ENCODE results near the gene NHERF1. TPM values are rescaled to one million over a fixed set of nuclear protein-coding genes. Genes with fewer than 3 reads are reported as not detected.
A peak's percentile ranks its signal among the peaks of the same experiment; 100 is the strongest.

Gene NHERF1
- total RNA-seq, 6 experiments from 2014 or later, result 105 to 218 (median 161) TPM

GRCh38 chr17:74744714-74745547 is 3.5 kb upstream of the NHERF1 start:
- intact Hi-C loops (cut with DNase I), result loop anchor here in 1 of 2 donors (5.0 to 10.0 kb wide), 2 partner anchors 42 to 120 kb away; no protein-coding TSS in a partner anchor
- WGBS (ENCODE audit: insufficient coverage, low coverage, low lambda C conversion rate, missing lambda C conversion rate), result 50% methylated on average over 2 of the region's 24 CpGs
- peak overlapping the region in 2 of 3 donors; percentile 31 to 40 for H3K4me3 ChIP-seq

GRCh38 chr17:74745548-74746177 is 2.8 kb upstream of the NHERF1 start:
- peak in 1 of 3 donors; percentile 31 for DNase-seq
- no peak for TF ChIP-seq POLR2A (IDR thresholded peaks at IDR 0.05)
- TF ChIP-seq CTCF (IDR thresholded peaks at IDR 0.05), result no peak
- no peak for ATAC-seq
- Histone ChIP-seq H3K36me3 (no peaks in the 10 kb centered on the region), H3K4me1 (peaks cover 0 to 16% (median 7%) of the 10 kb centered on the region in 4 donors), H3K9me3 (no peaks in the 10 kb centered on the region), H3K4me3 (no peak overlapping the region), H3K27ac (no peak overlapping the region), H3K27me3 (no peaks in the 10 kb centered on the region)
- 80% methylated on average over 3 of the region's 8 CpGs for WGBS (ENCODE audit: insufficient coverage, low coverage, low lambda C conversion rate, missing lambda C conversion rate)
- intact Hi-C loops (cut with DNase I), result loop anchor here in 1 of 2 donors (10.0 kb wide), 1 partner anchor 119 kb away; no protein-coding TSS in a partner anchor

More at GRCh38 chr17:74744714-74745547, 3.5 kb upstream of the NHERF1 start:
- H3K4me1 ChIP-seq, result peaks cover 0 to 16% (median 7%) of the 10 kb centered on the region in 4 donors
- DNase-seq, result peak; percentile 87 to 91 (median 90)
- no peaks in the 10 kb centered on the region for H3K27me3 ChIP-seq
- no peaks in the 10 kb centered on the region for H3K9me3 ChIP-seq
- TF ChIP-seq POLR2A (IDR thresholded peaks at IDR 0.05) (no peak), CTCF (IDR thresholded peaks at IDR 0.05) (peak; percentile 99 to 100 (median 100))
- ATAC-seq, result peak; percentile 65 to 68 (median 68)
- no peaks in the 10 kb centered on the region for H3K36me3 ChIP-seq
- H3K27ac ChIP-seq, result peak overlapping the region in 2 of 3 donors; percentile 6 to 20

GRCh38 chr17:74746376-74746775 is 2.1 kb upstream of the NHERF1 start:
- peak in 1 of 3 donors; percentile 46 for DNase-seq
- Histone ChIP-seq H3K9me3 (no peaks in the 10 kb centered on the region), H3K36me3 (no peaks in the 10 kb centered on the region), H3K27me3 (no peaks in the 10 kb centered on the region), H3K4me1 (peaks cover 0 to 21% (median 11%) of the 10 kb centered on the region in 4 donors), H3K4me3 (no peak overlapping the region), H3K27ac (no peak overlapping the region)
- TF ChIP-seq POLR2A (IDR thresholded peaks at IDR 0.05) (no peak), CTCF (IDR thresholded peaks at IDR 0.05) (no peak)
- WGBS (ENCODE audit: insufficient coverage, low coverage, low lambda C conversion rate, missing lambda C conversion rate), result 87% methylated on average over 5 of the region's 5 CpGs
- intact Hi-C loops (cut with DNase I), result loop anchor here in 1 of 2 donors (10.0 kb wide), 1 partner anchor 118 kb away; no protein-coding TSS in a partner anchor
- ATAC-seq, result no peak

- no peak overlapping the region for H3K27ac ChIP-seq
- peak in 2 of 3 donors; percentile 22 to 59 for DNase-seq
- ATAC-seq, result no peak
- no peak for TF ChIP-seq CTCF (IDR thresholded peaks at IDR 0.05)
- no peak for TF ChIP-seq POLR2A (IDR thresholded peaks at IDR 0.05)
- no peaks in the 10 kb centered on the region for H3K36me3 ChIP-seq
- 24% methylated on average over 3 of the region's 6 CpGs for WGBS (ENCODE audit: insufficient coverage, low coverage, low lambda C conversion rate, missing lambda C conversion rate)
- peaks cover 0 to 27% (median 12%) of the 10 kb centered on the region in 4 donors for H3K4me1 ChIP-seq
- H3K27me3 ChIP-seq, result no peaks in the 10 kb centered on the region
- H3K4me3 ChIP-seq, result no peak overlapping the region
- no peaks in the 10 kb centered on the region for H3K9me3 ChIP-seq
- intact Hi-C loops (cut with DNase I), result loop anchor here in 1 of 2 donors (10.0 kb wide), 1 partner anchor 118 kb away; no protein-coding TSS in a partner anchor
Measured at GRCh38 chr17:74746922-74747321, 1.5 kb upstream of the NHERF1 start.

Data from right lobe of liver (tissue), 6 donors.